Measurements from ENCODE around the gene RTEL1. TPM values are rescaled to one million over a fixed set of nuclear protein-coding genes. Genes with fewer than 3 reads are reported as not detected.
"Not testable (repeated sequence)": the region's sequence is repeated elsewhere in the genome, so short reads cannot be mapped to it uniquely, and the experiment has no call there.

RTEL1 gene
- total RNA-seq, 1 donor from 2014 or later, result 12.2 TPM

GRCh38 chr20:63701051-63701328 is 42.9 kb downstream of the RTEL1 start:
- ATAC-seq, result no peak

GRCh38 chr20:63701329-63702035 is 43.4 kb downstream of the RTEL1 start:
- no peak for ATAC-seq

DNA sequence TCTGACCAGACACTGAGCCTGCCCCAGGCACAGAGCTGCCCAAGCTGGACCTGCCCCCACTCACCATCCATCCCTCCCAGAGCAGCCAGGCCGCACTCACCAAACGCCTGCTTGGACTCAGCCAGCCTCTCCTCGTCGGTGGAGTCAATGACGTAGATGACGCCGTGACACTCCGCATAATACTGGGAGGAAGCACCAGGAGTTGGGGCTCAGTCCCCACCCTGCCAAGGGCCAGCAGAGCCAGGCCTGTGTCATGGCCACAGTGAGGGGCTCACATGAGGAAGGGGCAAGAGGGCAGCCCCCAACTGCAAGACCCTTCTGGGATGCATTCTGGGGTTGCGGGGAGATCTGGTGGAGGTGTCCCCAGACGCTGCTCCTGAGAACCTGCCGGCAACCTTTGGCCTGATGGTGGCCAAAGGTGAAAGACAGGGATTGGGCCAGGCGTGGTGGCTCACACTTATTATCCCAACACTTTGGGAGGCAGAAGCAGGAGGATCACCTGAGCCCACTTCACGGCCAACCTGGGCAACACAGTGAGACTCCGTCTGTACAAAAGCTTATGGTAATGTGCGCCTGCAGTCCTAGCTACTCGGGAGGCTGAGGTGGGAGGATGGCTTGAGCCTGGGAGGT is 44.0 kb downstream of the RTEL1 start:
- ATAC-seq, result no peak

DNA sequence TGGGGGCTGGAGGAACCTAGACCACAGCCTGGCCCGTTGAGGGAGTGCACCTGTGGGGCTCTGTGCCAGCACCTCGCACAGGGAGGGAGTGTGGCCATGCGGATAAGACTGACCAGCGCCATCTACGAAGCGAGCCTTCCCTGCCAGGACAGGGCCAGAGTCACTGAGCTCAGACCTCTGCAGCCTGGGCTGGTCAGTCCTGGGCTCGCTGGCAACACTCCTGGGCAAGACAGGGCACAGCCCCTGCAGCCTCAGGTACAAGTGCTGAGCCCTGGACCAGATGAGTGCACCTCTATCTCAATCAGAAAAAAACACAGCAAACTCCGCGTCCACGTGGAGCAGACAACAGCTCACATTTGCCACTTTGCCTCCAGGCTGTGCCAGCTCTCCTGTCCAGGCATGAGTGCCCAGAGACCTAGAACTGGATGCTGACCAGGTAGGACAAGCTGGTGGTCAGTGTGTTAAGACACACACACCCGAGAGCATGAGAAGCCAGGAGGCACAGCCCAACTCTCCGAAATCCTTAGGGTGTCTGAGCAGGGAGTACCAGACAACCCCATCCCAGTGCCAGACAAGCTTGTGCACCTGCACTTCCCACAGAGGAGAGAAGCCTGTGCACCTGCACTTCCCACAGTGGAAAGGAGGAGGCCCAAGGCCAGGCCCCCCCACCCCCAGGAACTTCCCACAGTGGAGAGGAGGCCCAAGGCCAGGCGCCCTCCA is 44.8 kb downstream of the RTEL1 start:
- ATAC-seq, result no peak

- ATAC-seq, result no peak
Observed at GRCh38 chr20:63703471-63703975, 45.4 kb downstream of the RTEL1 start.

GRCh38 chr20:63703976-63704748 is 46.0 kb downstream of the RTEL1 start:
- ATAC-seq, result no peak

DNA sequence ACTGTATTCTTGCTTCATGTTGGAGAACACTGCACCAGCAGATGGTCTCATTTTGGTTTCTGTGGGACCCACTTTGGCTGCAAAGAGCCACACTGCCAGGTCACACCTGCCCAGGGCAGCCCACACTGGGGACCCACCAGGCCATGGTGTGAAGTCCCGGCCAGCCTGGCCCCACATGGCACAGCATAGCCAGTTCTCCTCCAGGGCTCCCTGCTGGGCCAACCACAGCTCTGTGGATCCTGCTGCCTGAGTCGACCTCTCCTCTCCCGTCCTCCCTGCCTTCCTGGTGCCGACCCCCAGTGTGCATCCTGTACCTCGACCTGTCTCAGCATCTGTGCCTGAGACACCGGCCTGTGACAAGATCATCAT is 46.6 kb downstream of the RTEL1 start:
- no peak for ATAC-seq

DNA sequence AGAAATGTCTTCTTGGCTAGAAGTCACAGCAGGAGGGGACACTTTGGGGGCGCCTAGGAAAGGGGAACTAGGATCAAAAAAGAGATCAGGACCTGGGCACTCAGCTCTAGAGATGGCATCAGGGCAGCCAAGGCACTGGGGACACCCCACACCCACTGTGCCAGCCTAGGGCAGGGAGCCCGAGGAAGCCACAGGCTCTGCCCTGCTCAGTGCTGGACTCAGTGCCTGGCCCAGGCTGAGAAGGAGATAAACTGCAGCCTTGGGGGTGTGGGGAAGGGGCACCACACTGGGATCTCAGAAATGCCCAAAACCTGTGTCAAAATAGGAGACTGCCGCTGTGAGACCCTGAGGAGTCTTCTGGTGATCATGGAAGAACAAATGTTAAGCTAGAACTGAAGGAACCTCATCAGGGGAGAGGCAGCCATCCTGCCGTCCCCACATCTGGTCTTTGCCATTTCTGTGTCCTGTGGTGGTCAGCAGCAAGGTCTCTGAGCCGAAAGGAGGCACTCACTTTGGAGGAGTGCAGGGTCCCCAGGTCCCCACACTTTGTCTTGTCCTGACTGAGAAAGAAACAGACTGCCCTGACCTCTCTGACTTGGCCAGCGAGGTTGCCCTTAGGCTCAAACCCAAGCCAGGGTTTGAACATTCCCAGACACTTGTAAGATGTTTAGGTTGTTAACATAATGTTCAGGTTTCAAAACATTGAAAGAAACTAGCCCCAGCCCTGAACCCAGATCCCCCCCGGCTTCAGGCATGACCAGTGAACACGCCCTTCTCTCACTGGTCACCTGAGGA is 47.3 kb downstream of the RTEL1 start:
- ATAC-seq, result no peak

DNA sequence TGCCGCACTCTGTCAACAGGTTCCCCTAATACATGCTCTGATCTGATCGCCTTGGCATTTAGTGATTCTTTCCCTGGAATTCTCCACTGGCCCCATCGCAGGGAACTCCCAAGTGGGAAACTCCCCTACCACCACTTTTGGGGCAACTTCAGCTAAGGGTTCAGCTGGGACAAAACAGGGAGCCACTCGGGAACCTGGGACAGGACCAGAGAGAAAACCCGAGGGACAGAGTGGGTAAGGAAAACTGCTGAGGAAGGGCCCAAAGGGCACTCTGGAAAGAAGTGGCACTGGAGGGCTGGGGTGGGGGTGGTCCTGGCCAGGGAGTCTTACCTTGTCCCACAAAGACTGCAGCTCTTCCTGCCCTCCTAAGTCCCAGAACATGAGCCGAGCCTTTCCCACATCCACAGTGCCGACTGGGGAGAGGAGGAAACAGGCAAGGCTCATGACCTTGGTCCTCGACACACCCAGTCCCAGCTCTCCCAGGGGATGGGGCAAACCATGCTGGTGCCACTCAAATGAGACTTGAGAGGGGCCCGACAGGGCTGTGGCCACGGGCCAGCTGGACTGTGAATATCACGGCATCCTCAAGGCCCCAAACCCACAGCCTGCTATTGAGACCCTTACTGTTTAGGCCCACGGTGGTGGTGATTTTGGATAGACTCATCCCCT is 48.0 kb downstream of the RTEL1 start:
- no peak for ATAC-seq

DNA sequence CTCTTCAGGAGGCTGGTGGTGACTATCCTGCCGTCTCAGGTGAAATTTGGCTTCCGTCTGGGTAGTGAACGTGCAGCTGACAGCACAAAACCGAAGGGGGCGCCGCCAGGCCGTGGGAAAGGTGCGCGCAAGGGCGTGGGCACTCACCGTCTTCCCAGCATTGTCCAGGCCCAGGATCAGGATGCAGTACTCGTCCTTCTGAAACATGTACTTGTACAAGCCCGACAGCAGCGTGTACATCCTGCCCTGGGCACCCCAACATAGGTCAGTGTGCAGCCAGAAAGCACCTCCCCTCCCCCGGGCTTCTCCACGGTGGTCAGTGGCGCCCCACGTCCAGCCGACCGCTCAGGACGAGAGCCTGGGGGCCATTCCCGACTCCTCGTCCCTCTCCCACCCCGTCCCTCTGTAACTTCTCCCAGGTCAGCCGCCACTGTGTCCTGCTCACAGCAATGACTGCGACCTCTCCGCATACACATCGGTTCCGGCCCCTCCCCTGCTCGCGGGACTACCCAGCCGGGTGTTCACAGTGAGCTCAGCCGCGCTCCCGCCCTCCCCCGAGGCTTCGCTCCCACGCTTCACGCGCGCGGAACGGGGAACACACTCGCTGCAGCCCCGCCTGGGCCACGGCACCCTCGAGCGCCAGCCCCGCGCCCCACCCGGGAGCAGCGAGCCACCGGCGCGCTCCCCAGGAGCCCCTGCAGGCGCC is 48.9 kb downstream of the RTEL1 start:
- ATAC-seq, result peak; percentile 55

DNA sequence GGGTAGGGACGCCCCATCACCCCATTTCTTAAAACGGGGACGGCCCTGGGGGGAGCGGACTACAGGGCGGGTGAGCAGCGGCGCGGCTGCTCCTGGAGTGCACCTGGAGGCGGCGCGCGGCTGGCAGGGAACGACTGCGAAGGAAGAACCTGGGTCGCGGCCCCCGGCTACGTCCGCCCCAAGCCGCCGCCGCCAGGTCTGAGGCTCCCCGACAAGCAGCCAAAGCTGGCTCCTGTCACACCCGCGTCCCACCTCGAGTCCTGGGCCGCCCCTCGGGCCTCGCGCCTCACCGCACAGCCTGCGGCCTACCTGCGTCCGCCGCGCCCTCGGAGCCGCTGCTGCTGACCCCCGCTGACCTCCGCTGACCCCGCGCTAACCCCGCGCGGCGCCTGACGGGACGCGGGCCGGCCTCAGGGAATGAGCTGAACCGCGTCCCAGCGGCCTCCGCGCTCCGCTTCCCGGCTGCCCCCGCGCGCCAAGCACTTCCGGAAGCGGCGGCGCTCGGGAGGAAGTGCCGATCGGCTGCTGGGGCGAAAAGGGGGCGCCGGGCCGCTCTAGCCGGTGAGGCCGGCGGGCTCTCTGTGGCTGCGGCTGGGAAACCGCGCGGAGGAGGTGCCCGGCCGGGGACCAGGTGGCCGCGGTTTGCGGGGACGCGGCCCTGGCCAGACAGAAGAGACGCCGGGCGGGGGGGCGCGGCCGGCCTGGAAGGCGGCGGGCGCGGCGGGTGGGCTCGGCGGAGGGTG is 49.6 kb downstream of the RTEL1 start, which contains the start of the genes ARFRP1 and ZGPAT:
TSS of gene ARFRP1 (minus strand) at position 419 of the 743 bp plus-strand sequence. CDS start 885 bp downstream, outside the sequence.
TSS of gene ZGPAT (plus strand) at position 482 of the 743 bp plus-strand sequence. CDS start 542 bp downstream, outside the sequence.
- peak; percentile 91 for ATAC-seq

GRCh38 chr20:63708301-63709148 is 50.4 kb downstream of the RTEL1 start:
- ATAC-seq, result peak; percentile 8

DNA sequence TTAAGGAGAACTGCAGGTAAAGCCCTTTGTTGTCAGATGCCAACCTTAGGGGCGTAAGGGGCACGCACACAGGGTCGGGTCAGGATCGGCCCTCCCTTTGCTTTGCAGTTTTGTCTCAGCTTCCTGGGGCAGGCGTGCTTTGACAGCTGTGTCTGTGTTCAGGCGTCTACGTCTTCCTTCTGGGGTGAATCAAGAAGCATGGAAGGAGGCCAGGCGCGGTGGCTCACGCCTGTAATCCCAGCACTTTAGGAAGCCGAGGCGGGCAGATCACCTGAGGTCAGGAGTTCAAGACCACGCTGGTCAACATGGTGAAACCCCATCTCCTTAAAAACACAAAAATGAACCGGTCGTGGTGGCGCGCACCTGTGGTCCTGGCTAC is 51.0 kb downstream of the RTEL1 start:
- ATAC-seq, result no peak

DNA sequence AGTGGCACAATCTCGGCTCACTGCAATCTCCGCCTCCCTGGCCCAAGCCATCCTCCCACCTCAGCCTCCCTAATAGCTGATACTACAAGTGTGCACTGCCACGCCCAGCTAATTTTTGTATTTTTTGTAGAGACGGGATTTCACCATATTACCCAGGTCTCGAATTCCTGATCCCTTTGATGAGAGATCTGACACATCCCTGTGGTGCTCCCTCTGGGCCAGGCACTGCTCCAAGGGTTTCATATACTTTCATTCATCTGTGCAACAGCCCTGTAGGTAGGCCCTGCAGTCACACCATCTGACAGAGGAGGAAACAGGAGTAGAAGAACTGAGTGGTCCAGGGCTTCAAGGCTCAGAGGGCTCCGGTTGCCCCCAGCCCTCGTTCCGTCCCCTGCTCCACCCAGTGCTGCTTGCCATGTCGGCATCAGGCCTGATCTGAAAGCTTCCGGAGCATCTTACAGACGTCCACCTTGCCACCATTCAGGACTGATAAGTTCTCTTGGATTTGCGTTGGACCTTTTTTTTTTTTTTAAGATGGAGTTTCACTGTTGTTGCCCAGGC is 53.1 kb downstream of the RTEL1 start:
- no peak for ATAC-seq

- no peak for ATAC-seq
Observed at GRCh38 chr20:63712191-63712590, 54.1 kb downstream of the RTEL1 start.

DNA sequence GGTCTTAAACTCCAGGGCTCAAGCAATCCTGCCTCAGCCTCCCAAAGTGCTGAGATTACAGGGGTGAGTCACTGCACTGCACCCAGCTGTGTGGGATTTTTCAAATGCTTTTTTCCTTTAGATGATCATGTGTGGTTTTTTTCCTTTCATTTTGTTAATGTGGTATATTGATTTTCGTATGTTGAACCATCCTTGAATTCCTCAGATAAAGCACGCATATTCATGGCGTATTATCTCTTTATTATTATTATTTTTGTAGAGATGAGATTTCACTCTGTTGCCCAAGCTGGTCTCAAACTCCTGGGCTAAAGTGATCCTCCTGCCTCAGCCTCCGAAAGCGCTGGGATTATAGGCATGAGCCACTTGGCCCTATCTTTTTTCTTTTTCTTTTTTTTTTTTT is 56.7 kb downstream of the RTEL1 start:
- ATAC-seq, result no peak

- ATAC-seq, result no peak
Observed at GRCh38 chr20:63718996-63719395, 60.9 kb downstream of the RTEL1 start.

GRCh38 chr20:63722967-63723622 is 65.0 kb downstream of the RTEL1 start:
- not testable (repeated sequence) for ATAC-seq

All from esophagus mucosa (tissue), 1 donor.